Endothelial cell of umbilical vein (primary cell): Measurements from ENCODE around the gene AKAP13. TPM values are rescaled to one million over a fixed set of nuclear protein-coding genes. Genes with fewer than 3 reads are reported as not detected.

Experiments
- BruUV-seq: library from RNA; stranded (reverse); fragments of 400-500 nt; replicated peaks from 2 replicates; lab custom pipeline; 2021; lab: Mats Ljungman, UMichigan
- CTCF ChIA-PET: fragments of 300-600, 350-600 bp; sonication (Branson Sonifier 250); formaldehyde crosslinking; loops from one replicate; lab custom pipeline; 2021; ENCODE audit warnings: antibody characterized with exemption, inconsistent platforms; lab: Charles Lee
- POLR2A ChIA-PET: fragments of 300-600, 350-600 bp; sonication (Branson Sonifier 250); formaldehyde crosslinking; loops from one replicate; lab custom pipeline; 2021; ENCODE audit warnings: antibody characterized with exemption, inconsistent platforms; lab: Charles Lee
- DNase-seq: peaks from one replicate; pipeline ENCODE4 v3.0.0-alpha.2; 2011; ENCODE audit warnings: low read depth, low spot score
- FAIRE-seq: peaks from 2 replicates; lab custom pipeline; 2011; peaks lifted over from hg19 to GRCh38; lab: Jason Lieb, UNC
- H2AFZ ChIP-seq: 2 replicates; pipeline ENCODE4 v1.6.0; 2012; ENCODE audit warnings: low read depth, low read length, control low read depth, inconsistent platforms
- H3K27ac ChIP-seq: 2 replicates; pipeline ENCODE4 v1.5.1; 2011; ENCODE audit warnings: low read depth, mild to moderate bottlenecking, control low read depth, low read length, moderate library complexity; ENCODE audit not compliant: insufficient read depth
- H3K27me3 ChIP-seq, 2 experiments: 2 replicates each; pipeline versions ENCODE4 v1.6.0 to v1.6.1; 2011; ENCODE audit warnings: low read length in 2 of 2, mixed read lengths in 1 of 2; ENCODE audit not compliant: control insufficient read depth in 2 of 2, insufficient read depth in 2 of 2
- H3K36me3 ChIP-seq, 2 experiments: 2 replicates in 1 of 2; 3 replicates in 1 of 2; pipeline ENCODE4 v1.5.1; 2011; ENCODE audit warnings: low read length in 2 of 2, mild to moderate bottlenecking in 1 of 2, moderate library complexity in 1 of 2; ENCODE audit not compliant: control insufficient read depth in 2 of 2, insufficient read depth in 2 of 2; ENCODE audit errors: extremely low read depth in 1 of 2
- H3K4me1 ChIP-seq: 3 replicates; pipeline ENCODE4 v1.5.1; 2011; ENCODE audit warnings: mild to moderate bottlenecking, low read length; ENCODE audit not compliant: control insufficient read depth, insufficient read depth; ENCODE audit errors: extremely low read depth
- H3K4me2 ChIP-seq: 2 replicates; pipeline ENCODE4 v1.6.1; 2011; ENCODE audit warnings: low read length, control low read depth, mixed read lengths; ENCODE audit not compliant: insufficient read depth
- H3K4me3 ChIP-seq, 3 experiments: fragments of 200-600 bp in 1 of 3; sonication (generic), shearing (Covaris generic) in 1 of 3; replicated peaks in 1 of 3; 2 replicates each; pipeline ENCODE4 v1.5.1; 2011 to 2016; ENCODE audit warnings: control low read depth in 3 of 3, low read length in 3 of 3, mild to moderate bottlenecking in 2 of 3, inconsistent platforms in 1 of 3, low read depth in 1 of 3, moderate library complexity in 1 of 3; ENCODE audit not compliant: insufficient read depth in 1 of 3
- H3K79me2 ChIP-seq: 2 replicates; pipeline ENCODE4 v1.6.0; 2012; ENCODE audit warnings: low read length, inconsistent platforms; ENCODE audit not compliant: control insufficient read depth, insufficient read depth
- H3K9ac ChIP-seq: replicated peaks from 2 replicates; pipeline ENCODE3; 2011; ENCODE audit warnings: low read length, control low read depth; ENCODE audit not compliant: insufficient read depth; ENCODE audit errors: extremely low read depth
- H3K9me1 ChIP-seq: replicated peaks from 3 replicates; pipeline ENCODE4 v1.6.0; 2011; ENCODE audit warnings: mild to moderate bottlenecking, low read length; ENCODE audit not compliant: control insufficient read depth, insufficient read depth; ENCODE audit errors: extremely low read depth
- H3K9me3 ChIP-seq: replicated peaks from 2 replicates; pipeline ENCODE4 v1.5.1; 2012; ENCODE audit warnings: low read length, inconsistent platforms; ENCODE audit not compliant: control insufficient read depth, insufficient read depth
- H4K20me1 ChIP-seq: replicated peaks from 2 replicates; pipeline ENCODE3; 2011; ENCODE audit warnings: mild to moderate bottlenecking, low read length; ENCODE audit not compliant: control insufficient read depth, insufficient read depth; ENCODE audit errors: extremely low read depth
- EZH2 ChIP-seq: IDR thresholded peaks from 2 replicates; pipeline ENCODE4 v1.6.1; 2012; ENCODE audit warnings: borderline replicate concordance, low read depth, mild to moderate bottlenecking, moderate library complexity, low read length, inconsistent platforms; ENCODE audit not compliant: severe bottlenecking
- FOS ChIP-seq: IDR thresholded peaks from 2 replicates; pipeline ENCODE4 v1.6.1; 2011; ENCODE audit warnings: mild to moderate bottlenecking, low read length, moderate library complexity, borderline replicate concordance; ENCODE audit not compliant: insufficient read depth
- GATA2 ChIP-seq: IDR thresholded peaks from 2 replicates; pipeline ENCODE4 v1.7.0; 2011; ENCODE audit warnings: low read depth, mild to moderate bottlenecking, moderate library complexity, mixed read lengths, low read length; ENCODE audit not compliant: insufficient read length, insufficient read depth
- JUN ChIP-seq: IDR thresholded peaks from 2 replicates; pipeline ENCODE4 v1.6.1; 2011; ENCODE audit warnings: borderline replicate concordance, low read depth; ENCODE audit not compliant: insufficient read length, insufficient read depth
- MAX ChIP-seq: IDR thresholded peaks from 2 replicates; pipeline ENCODE4 v1.6.1; 2011; ENCODE audit not compliant: insufficient read depth, insufficient read length
- MYC ChIP-seq: IDR thresholded peaks from one replicate; pipeline ENCODE4 v1.6.1; 2011; ENCODE audit warnings: mild to moderate bottlenecking, low read depth, low read length
- POLR2A ChIP-seq: IDR thresholded peaks from 2 replicates; pipeline ENCODE4 v1.6.1; 2012; ENCODE audit warnings: low read depth, mild to moderate bottlenecking, control low read depth, low read length
- POLR2AphosphoS5 ChIP-seq: IDR thresholded peaks from 2 replicates; pipeline ENCODE4 v1.6.1; 2012; ENCODE audit warnings: low read depth, mild to moderate bottlenecking, control low read depth, low read length, moderate library complexity; ENCODE audit not compliant: insufficient read depth
- dilution Hi-C: fragments of 300-500 bp; cut with MboI; formaldehyde crosslinking; loops from one replicate; pipeline ENCODE4 v1.15.0; 2019; ENCODE audit warnings: low sequenced_read_pairs; ENCODE audit not compliant: extremely low pct_ligation_motif_present
- intact Hi-C: fragments of 100-400 bp; cut with micrococcal nuclease; formaldehyde crosslinking; loops from one replicate; pipeline ENCODE4 v1.10.0; 2022
- polyA plus RNA-seq, 4 experiments: library from polyadenylated mRNA; depleted of rRNA in 3 of 4; stranded (reverse) in 3 of 4; unstranded in 1 of 4; fragments of >200 nt; gene quantifications; 2 replicates each; pipeline versions ENCODE4 v1.2.1 to v1.2.3, GENCODE V29; 2011 to 2012; ENCODE audit warnings: missing spikeins in 1 of 4
- total RNA-seq: library from RNA; stranded (reverse); gene quantifications from 2 replicates; pipeline ENCODE4 v1.2.3, GENCODE V29; 2021
- TF ChIP-seq, protein P1 (sequence below), 2 donors: IDR thresholded peaks; 1 replicate in 1 of 2; 2 replicates in 1 of 2; pipeline ENCODE4 v1.5.1; 2011; ENCODE audit warnings: low read length in 2 of 2, mild to moderate bottlenecking in 2 of 2, moderate library complexity in 2 of 2, control low read depth in 1 of 2, inconsistent platforms in 1 of 2, low read depth in 1 of 2; ENCODE audit not compliant: insufficient read depth in 1 of 2; ENCODE audit errors: extremely low read depth in 1 of 2

Gene AKAP13
- total and polyA plus RNA-seq, 2 donors (not counting 3 experiments of a cell fraction or from before 2014, with no cell fraction given): 22.8 to 87.8 TPM

GRCh38 chr15:85559530-85559929 is 179.1 kb downstream of the AKAP13 start:
- intact Hi-C loops (no loop called here), dilution Hi-C loops (no loop called here)
- Histone ChIP-seq H3K9me1 (no peaks in the 10 kb centered on the region), H2AFZ (no peak overlapping the region), H3K4me1 (no peaks in the 10 kb centered on the region), H3K9me3 (no peaks in the 10 kb centered on the region), H3K36me3 (no peaks in the 10 kb centered on the region), H4K20me1 (no peaks in the 10 kb centered on the region), H3K27ac (no peak overlapping the region), H3K9ac (no peak overlapping the region), H3K27me3 (no peaks in the 10 kb centered on the region), H3K4me2 (no peak overlapping the region), H3K79me2 (no peaks in the 10 kb centered on the region), H3K4me3 (no peak overlapping the region)
- no peak for TF ChIP-seq MYC
- no peak for TF ChIP-seq EZH2
- TF ChIP-seq, protein P1, sequence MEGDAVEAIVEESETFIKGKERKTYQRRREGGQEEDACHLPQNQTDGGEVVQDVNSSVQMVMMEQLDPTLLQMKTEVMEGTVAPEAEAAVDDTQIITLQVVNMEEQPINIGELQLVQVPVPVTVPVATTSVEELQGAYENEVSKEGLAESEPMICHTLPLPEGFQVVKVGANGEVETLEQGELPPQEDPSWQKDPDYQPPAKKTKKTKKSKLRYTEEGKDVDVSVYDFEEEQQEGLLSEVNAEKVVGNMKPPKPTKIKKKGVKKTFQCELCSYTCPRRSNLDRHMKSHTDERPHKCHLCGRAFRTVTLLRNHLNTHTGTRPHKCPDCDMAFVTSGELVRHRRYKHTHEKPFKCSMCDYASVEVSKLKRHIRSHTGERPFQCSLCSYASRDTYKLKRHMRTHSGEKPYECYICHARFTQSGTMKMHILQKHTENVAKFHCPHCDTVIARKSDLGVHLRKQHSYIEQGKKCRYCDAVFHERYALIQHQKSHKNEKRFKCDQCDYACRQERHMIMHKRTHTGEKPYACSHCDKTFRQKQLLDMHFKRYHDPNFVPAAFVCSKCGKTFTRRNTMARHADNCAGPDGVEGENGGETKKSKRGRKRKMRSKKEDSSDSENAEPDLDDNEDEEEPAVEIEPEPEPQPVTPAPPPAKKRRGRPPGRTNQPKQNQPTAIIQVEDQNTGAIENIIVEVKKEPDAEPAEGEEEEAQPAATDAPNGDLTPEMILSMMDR (IDR thresholded peaks at IDR 0.05; ENCODE audit: extremely low read depth in 1 of 2, insufficient read depth in 1 of 2, low read depth in 1 of 2, low read length in 2 of 2): no peak
- TF ChIP-seq POLR2AphosphoS5: no peak
- TF ChIP-seq MAX: no peak
- TF ChIP-seq JUN: no peak
- no peak for TF ChIP-seq POLR2A
- TF ChIP-seq FOS: no peak
- TF ChIP-seq GATA2: no peak
- ChIA-PET CTCF (interaction anchor here (1.2 to 1.4 kb wide), 2 partner anchors 12 to 16 kb away, joined by 4 to 8 read pairs; no protein-coding TSS in a partner anchor), POLR2A (no interaction called here)
- BruUV-seq: no TSS peak
- FAIRE-seq: no peak
- DNase-seq: no peak
